SK-N-SH (cell line): ENCODE data around the gene CCHCR1. TPM values are rescaled to one million over a fixed set of nuclear protein-coding genes. Genes with fewer than 3 reads are reported as not detected.

Source experiments
- CTCF ChIA-PET: fragments of 300-600, 350-600 bp; formaldehyde crosslinking; extraction: SDS; loops from one replicate; lab custom pipeline; 2021; lab: Yijun Ruan, JAX
- POLR2A ChIA-PET: fragments of 350-600 bp; sonication (Branson Sonifier 250); formaldehyde crosslinking; extraction: SDS; loops from one replicate; lab custom pipeline; 2020; ENCODE audit warnings: antibody characterized with exemption, inconsistent platforms; lab: Yijun Ruan, JAX
- DNase-seq: peaks from one replicate; pipeline ENCODE4 v3.0.0; 2012
- H2AFZ ChIP-seq: fragments of 200-600 bp; sonication (generic); 2 replicates; pipeline ENCODE4 v1.8.1; 2016; ENCODE audit warnings: antibody characterized with exemption, mild to moderate bottlenecking, low read depth
- H3F3A ChIP-seq: fragments of 200-600 bp; sonication (generic); replicated peaks from 2 replicates; pipeline ENCODE3; 2016; ENCODE audit warnings: antibody characterized with exemption, mild to moderate bottlenecking; ENCODE audit not compliant: insufficient read depth
- H3K27ac ChIP-seq, 2 experiments: fragments of 200-500 bp in 1 of 2; fragments of 200-600 bp in 1 of 2; sonication (Bioruptor generic) in 1 of 2; sonication (generic), shearing (Covaris generic) in 1 of 2; 2 replicates each; pipeline versions ENCODE4 v1.5.1 to v1.6.1; 2014 to 2016; ENCODE audit warnings: low read depth in 2 of 2, inconsistent platforms in 1 of 2, low read length in 1 of 2, mild to moderate bottlenecking in 1 of 2, mixed read lengths in 1 of 2
- H3K27me3 ChIP-seq: fragments of 200-600 bp; sonication (generic), shearing (Covaris generic); 2 replicates; pipeline ENCODE4 v1.6.1; 2016; ENCODE audit warnings: mixed run types; ENCODE audit not compliant: insufficient read depth
- H3K36me3 ChIP-seq, 2 experiments: fragments of 200-500 bp in 1 of 2; fragments of 200-600 bp in 1 of 2; sonication (Bioruptor generic) in 1 of 2; sonication (generic) in 1 of 2; replicated peaks in 1 of 2; 2 replicates each; pipeline versions ENCODE3 to v1.5.1; 2014 to 2016; ENCODE audit warnings: low read length in 1 of 2, mild to moderate bottlenecking in 1 of 2; ENCODE audit not compliant: insufficient read depth in 2 of 2, control insufficient read depth in 1 of 2
- H3K4me1 ChIP-seq, 2 experiments: fragments of 200-500 bp in 1 of 2; fragments of 200-600 bp in 1 of 2; sonication (Bioruptor generic) in 1 of 2; sonication (generic), shearing (Covaris generic) in 1 of 2; 2 replicates each; pipeline versions ENCODE4 v1.5.1 to v1.6.1; 2014 to 2016; ENCODE audit warnings: low read depth in 1 of 2, low read length in 1 of 2, mixed run types in 1 of 2; ENCODE audit not compliant: insufficient read depth in 2 of 2, control insufficient read depth in 1 of 2
- H3K4me2 ChIP-seq: fragments of 200-600 bp; sonication (generic), shearing (Covaris generic); 2 replicates; pipeline ENCODE4 v1.6.1; 2017; ENCODE audit warnings: mixed run types
- H3K4me3 ChIP-seq, 2 experiments: fragments of 200-500 bp in 1 of 2; fragments of 200-600 bp in 1 of 2; sonication (Bioruptor generic) in 1 of 2; sonication (generic), shearing (Covaris generic) in 1 of 2; 2 replicates each; pipeline versions ENCODE4 v1.5.1 to v1.8.1; 2014 to 2016; ENCODE audit warnings: low read depth in 2 of 2, inconsistent platforms in 1 of 2, low read length in 1 of 2, mild to moderate bottlenecking in 1 of 2, mixed read lengths in 1 of 2, moderate library complexity in 1 of 2
- H3K79me2 ChIP-seq: fragments of 200-600 bp; sonication (generic); 2 replicates; pipeline ENCODE4 v1.8.1; 2017; ENCODE audit warnings: mild to moderate bottlenecking; ENCODE audit not compliant: insufficient read depth
- H3K9ac ChIP-seq: fragments of 200-600 bp; sonication (generic); 2 replicates; pipeline ENCODE4 v1.6.1; 2017; ENCODE audit warnings: mixed run types
- H3K9me2 ChIP-seq: fragments of 200-600 bp; sonication (generic); 2 replicates; pipeline ENCODE4 v1.6.1; 2017; ENCODE audit warnings: mixed run types
- H3K9me3 ChIP-seq: fragments of 200-600 bp; sonication (generic); 2 replicates; pipeline ENCODE4 v1.6.1; 2017; ENCODE audit warnings: mixed run types, mild to moderate bottlenecking, moderate library complexity
- H4K20me1 ChIP-seq: fragments of 200-600 bp; sonication (generic); 2 replicates; pipeline ENCODE4 v1.6.1; 2017; ENCODE audit warnings: mild to moderate bottlenecking, mixed run types; ENCODE audit not compliant: insufficient read depth
- EP300 ChIP-seq, 2 experiments: IDR thresholded peaks; 2 replicates each; pipeline versions ENCODE4 v1.4.0 to v1.6.1; 2012; ENCODE audit warnings: borderline replicate concordance in 1 of 2, low read depth in 1 of 2, low read length in 1 of 2
- FOSL2 ChIP-seq: IDR thresholded peaks from 2 replicates; pipeline ENCODE4 v1.4.0; 2012; ENCODE audit warnings: low read depth, mild to moderate bottlenecking, moderate library complexity, borderline replicate concordance
- FOXJ3 ChIP-seq: sonication (generic); formaldehyde crosslinking; IDR thresholded peaks from 2 replicates; pipeline ENCODE4 v1.5.1; 2020; ENCODE audit warnings: mild to moderate bottlenecking, missing genetic modification reagents
- MEF2A ChIP-seq: IDR thresholded peaks from 2 replicates; pipeline ENCODE4 v1.4.0; 2012; ENCODE audit warnings: low read depth, borderline replicate concordance
- NRF1 ChIP-seq: IDR thresholded peaks from 2 replicates; pipeline ENCODE4 v1.6.1; 2012; ENCODE audit warnings: low read depth, mild to moderate bottlenecking, low read length
- PBX3 ChIP-seq: IDR thresholded peaks from 2 replicates; pipeline ENCODE4; 2012
- RFX5 ChIP-seq: IDR thresholded peaks from 2 replicates; pipeline ENCODE4 v1.6.1; 2012; ENCODE audit warnings: mild to moderate bottlenecking, improper control_type of control experiment, low read length
- RXRA ChIP-seq: IDR thresholded peaks from 2 replicates; pipeline ENCODE4 v1.4.0; 2012; ENCODE audit warnings: low read depth, mild to moderate bottlenecking, borderline replicate concordance
- SMC3 ChIP-seq: IDR thresholded peaks from 2 replicates; pipeline ENCODE4 v1.6.1; 2012; ENCODE audit warnings: low read depth, low read length, improper control_type of control experiment
- TCF12 ChIP-seq: IDR thresholded peaks from 2 replicates; pipeline ENCODE4 v1.4.0; 2012
- TEAD4 ChIP-seq: IDR thresholded peaks from 2 replicates; pipeline ENCODE4 v1.4.0; 2012; ENCODE audit warnings: mild to moderate bottlenecking, borderline replicate concordance; ENCODE audit not compliant: insufficient read depth
- USF2 ChIP-seq: fragments of 150-350 bp; IDR thresholded peaks from 2 replicates; pipeline ENCODE4 v1.6.1; 2017; ENCODE audit warnings: antibody characterized with exemption, low read length, low read depth, borderline replicate concordance
- YY1 ChIP-seq: IDR thresholded peaks from 2 replicates; pipeline ENCODE4 v1.4.0; 2012; ENCODE audit warnings: low read depth, mild to moderate bottlenecking
- ZBTB33 ChIP-seq: IDR thresholded peaks from 2 replicates; pipeline ENCODE4 v1.4.0; 2012; ENCODE audit warnings: low read depth, borderline replicate concordance
- WGBS: methylation state at CpG from one replicate; pipeline ENCODE4 v1.1.6; 2017; ENCODE audit warnings: low lambda C conversion rate; 5-methylcytosine and 5-hydroxymethylcytosine counted together
- polyA plus RNA-seq, 3 experiments: library from polyadenylated mRNA; depleted of rRNA; stranded (reverse); fragments of >200 nt; gene quantifications; 2 replicates each; pipeline ENCODE4 v1.2.3, GENCODE V29; 2012
- TF ChIP-seq, protein P1 (sequence below): IDR thresholded peaks from 2 replicates; pipeline ENCODE4 v1.4.0; 2012; ENCODE audit warnings: low read depth, borderline replicate concordance
- TF ChIP-seq, protein P2 (sequence below): IDR thresholded peaks from 2 replicates; pipeline ENCODE4 v1.4.0; 2012; ENCODE audit warnings: low read depth
- TF ChIP-seq, protein P3 (sequence below): fragments of 200-600 bp; sonication (generic); IDR thresholded peaks from 2 replicates; pipeline ENCODE4 v1.6.1; 2017; ENCODE audit warnings: antibody characterized with exemption, mild to moderate bottlenecking, moderate library complexity

CCHCR1 gene
- polyA plus RNA-seq, 1 of the 3 experiments (the other 2 are of a cell fraction): 18.7 TPM

GRCh38 chr6:31098449-31098938, 59.1 kb downstream of the CCHCR1 start:
- H2AFZ ChIP-seq: no peak overlapping the region
- no peak overlapping the region for H3K4me2 ChIP-seq
- no peaks in the 10 kb centered on the region for H3K27me3 ChIP-seq
- no peak overlapping the region for H3K27ac ChIP-seq
- no peaks in the 10 kb centered on the region for H3K36me3 ChIP-seq
- peaks cover 8 to 13% of the 10 kb centered on the region in 2 experiments; a peak in 2 of 4 replicates for H3K4me1 ChIP-seq
- no peaks in the 10 kb centered on the region for H3K9me2 ChIP-seq
- H3K4me3 ChIP-seq: no peak overlapping the region
- DNase-seq: no peak
- WGBS: 79% methylated on average over 4 of the region's 4 CpGs
- H3K9ac ChIP-seq: no peak overlapping the region
- H4K20me1 ChIP-seq: no peaks in the 10 kb centered on the region
- TF ChIP-seq FOSL2 (no peak), EP300 (IDR thresholded peaks at IDR 0.05; ENCODE audit: borderline replicate concordance in 1 of 2, low read depth in 1 of 2, low read length in 1 of 2) (no peak), USF2 (no peak), ZBTB33 (no peak), YY1 (no peak), SMC3 (no peak), FOXJ3 (no peak)
- TF ChIP-seq, protein P1, sequence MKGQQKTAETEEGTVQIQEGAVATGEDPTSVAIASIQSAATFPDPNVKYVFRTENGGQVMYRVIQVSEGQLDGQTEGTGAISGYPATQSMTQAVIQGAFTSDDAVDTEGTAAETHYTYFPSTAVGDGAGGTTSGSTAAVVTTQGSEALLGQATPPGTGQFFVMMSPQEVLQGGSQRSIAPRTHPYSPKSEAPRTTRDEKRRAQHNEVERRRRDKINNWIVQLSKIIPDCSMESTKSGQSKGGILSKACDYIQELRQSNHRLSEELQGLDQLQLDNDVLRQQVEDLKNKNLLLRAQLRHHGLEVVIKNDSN: no peak
- POLR2A ChIA-PET: no interaction called here
- H3K9me3 ChIP-seq: no peaks in the 10 kb centered on the region
- H3K79me2 ChIP-seq: no peaks in the 10 kb centered on the region
- CTCF ChIA-PET: interaction anchor here (0.7 kb wide), 1 partner anchor 11 kb away, joined by 3 read pairs; no protein-coding TSS in a partner anchor
- peaks cover under 1% of the 10 kb centered on the region for H3F3A ChIP-seq

GRCh38 chr6:31096656-31097055, 60.9 kb downstream of the CCHCR1 start:
- H3K27me3 ChIP-seq: no peaks in the 10 kb centered on the region
- no peaks in the 10 kb centered on the region for H3K36me3 ChIP-seq
- POLR2A ChIA-PET: no interaction called here
- H3K9me3 ChIP-seq: no peaks in the 10 kb centered on the region
- no peak overlapping the region for H3K27ac ChIP-seq
- H3K4me2 ChIP-seq: no peak overlapping the region
- H3K79me2 ChIP-seq: no peaks in the 10 kb centered on the region; the same call in 1 of the 2 replicates
- CTCF ChIA-PET: interaction anchor here (0.6 to 1.7 kb wide), 3 partner anchors 9 to 270 kb away, joined by 3 to 12 read pairs (median 3); no protein-coding TSS in a partner anchor
- no peak overlapping the region for H2AFZ ChIP-seq
- H3K9ac ChIP-seq: no peak overlapping the region
- no peaks in the 10 kb centered on the region for H4K20me1 ChIP-seq
- H3K4me1 ChIP-seq: peaks cover 8 to 13% of the 10 kb centered on the region in 2 experiments; a peak in 2 of 4 replicates
- H3K4me3 ChIP-seq: no peak overlapping the region
- DNase-seq: no peak
- H3K9me2 ChIP-seq: no peaks in the 10 kb centered on the region
- WGBS: 59% methylated on average over 4 of the region's 5 CpGs
- H3F3A ChIP-seq: peaks cover 12% of the 10 kb centered on the region
- TF ChIP-seq EP300 (IDR thresholded peaks at IDR 0.05; ENCODE audit: borderline replicate concordance in 1 of 2, low read depth in 1 of 2, low read length in 1 of 2) (no peak), NRF1 (no peak), TEAD4 (no peak), ZBTB33 (no peak), PBX3 (no peak), FOSL2 (no peak), RFX5 (no peak), RXRA (no peak), MEF2A (no peak), TCF12 (no peak)
- TF ChIP-seq, protein P2, sequence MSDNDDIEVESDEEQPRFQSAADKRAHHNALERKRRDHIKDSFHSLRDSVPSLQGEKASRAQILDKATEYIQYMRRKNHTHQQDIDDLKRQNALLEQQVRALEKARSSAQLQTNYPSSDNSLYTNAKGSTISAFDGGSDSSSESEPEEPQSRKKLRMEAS: no peak
- TF ChIP-seq, protein P3, sequence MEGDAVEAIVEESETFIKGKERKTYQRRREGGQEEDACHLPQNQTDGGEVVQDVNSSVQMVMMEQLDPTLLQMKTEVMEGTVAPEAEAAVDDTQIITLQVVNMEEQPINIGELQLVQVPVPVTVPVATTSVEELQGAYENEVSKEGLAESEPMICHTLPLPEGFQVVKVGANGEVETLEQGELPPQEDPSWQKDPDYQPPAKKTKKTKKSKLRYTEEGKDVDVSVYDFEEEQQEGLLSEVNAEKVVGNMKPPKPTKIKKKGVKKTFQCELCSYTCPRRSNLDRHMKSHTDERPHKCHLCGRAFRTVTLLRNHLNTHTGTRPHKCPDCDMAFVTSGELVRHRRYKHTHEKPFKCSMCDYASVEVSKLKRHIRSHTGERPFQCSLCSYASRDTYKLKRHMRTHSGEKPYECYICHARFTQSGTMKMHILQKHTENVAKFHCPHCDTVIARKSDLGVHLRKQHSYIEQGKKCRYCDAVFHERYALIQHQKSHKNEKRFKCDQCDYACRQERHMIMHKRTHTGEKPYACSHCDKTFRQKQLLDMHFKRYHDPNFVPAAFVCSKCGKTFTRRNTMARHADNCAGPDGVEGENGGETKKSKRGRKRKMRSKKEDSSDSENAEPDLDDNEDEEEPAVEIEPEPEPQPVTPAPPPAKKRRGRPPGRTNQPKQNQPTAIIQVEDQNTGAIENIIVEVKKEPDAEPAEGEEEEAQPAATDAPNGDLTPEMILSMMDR: no peak
